ENCODE data around the gene RAPGEF1.
"Not testable (repeated sequence)": the region's sequence is repeated elsewhere in the genome, so short reads cannot be mapped to it uniquely, and the experiment has no call there.

RAPGEF1 gene

GRCh38 chr9:131557855-131558548 lies 181.9 kb downstream of the RAPGEF1 start:
- no peak for DNase-seq (ENCODE audit: low spot score)

- DNase-seq (ENCODE audit: low spot score) = no peak
These were observed 183.8 kb downstream of the RAPGEF1 start for GRCh38 chr9:131555841-131556673.

DNA sequence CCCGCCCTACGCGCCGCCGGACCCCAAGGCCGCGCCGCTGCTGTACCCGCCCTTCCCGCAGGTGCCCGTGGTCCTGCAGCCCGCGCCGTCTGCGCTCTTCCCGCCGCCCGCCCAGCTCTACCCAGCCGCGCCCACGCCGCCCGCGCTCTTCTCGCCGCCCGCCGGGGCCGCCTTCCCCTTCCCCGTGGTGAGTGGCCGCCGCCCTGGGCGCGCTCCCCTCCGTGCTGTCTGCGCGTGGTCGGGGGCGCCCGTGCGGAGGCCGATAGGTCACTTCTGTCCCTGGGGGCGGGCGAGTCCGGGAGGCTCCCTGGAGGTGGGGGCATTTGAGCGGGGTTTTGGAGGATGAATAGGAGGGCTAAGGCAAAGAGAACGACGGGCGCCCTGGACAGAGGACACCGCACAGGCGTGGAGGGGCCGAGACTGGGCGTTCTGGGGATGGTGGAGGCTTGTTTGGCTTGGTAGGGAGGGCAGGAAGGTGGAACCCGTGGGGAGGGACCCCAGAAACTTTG lies 185.0 kb downstream of the RAPGEF1 start:
- no peak for DNase-seq (ENCODE audit: low spot score)

- no peak for DNase-seq (ENCODE audit: low spot score)
These were observed 185.6 kb downstream of the RAPGEF1 start for GRCh38 chr9:131554087-131554842.

DNA sequence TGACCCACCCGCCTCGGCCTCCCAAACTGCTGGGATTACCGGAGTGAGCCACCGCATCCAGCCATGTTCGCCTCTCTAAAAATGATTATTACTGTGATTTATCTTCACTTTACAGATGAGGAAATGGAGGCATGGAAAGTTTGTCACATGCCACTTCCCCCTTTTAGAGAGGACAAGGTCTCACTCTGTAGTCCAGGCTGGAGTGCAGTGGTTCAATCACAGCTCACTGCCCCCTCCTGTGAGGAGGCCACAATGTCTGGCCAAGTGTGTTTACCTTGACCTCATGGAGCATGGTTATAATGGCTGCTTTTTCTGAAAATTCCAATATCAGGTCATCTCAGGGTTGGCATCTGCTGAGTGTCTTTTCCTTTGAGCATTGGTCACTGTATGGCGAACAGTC lies 187.8 kb downstream of the RAPGEF1 start:
- DNase-seq (ENCODE audit: low spot score) = no peak

- DNase-seq (ENCODE audit: low spot score) = not testable (repeated sequence)
These were observed 189.4 kb downstream of the RAPGEF1 start for GRCh38 chr9:131550465-131550864.

- not testable (repeated sequence) for DNase-seq (ENCODE audit: low spot score)
These were observed 190.7 kb downstream of the RAPGEF1 start for GRCh38 chr9:131549186-131549585.

DNA sequence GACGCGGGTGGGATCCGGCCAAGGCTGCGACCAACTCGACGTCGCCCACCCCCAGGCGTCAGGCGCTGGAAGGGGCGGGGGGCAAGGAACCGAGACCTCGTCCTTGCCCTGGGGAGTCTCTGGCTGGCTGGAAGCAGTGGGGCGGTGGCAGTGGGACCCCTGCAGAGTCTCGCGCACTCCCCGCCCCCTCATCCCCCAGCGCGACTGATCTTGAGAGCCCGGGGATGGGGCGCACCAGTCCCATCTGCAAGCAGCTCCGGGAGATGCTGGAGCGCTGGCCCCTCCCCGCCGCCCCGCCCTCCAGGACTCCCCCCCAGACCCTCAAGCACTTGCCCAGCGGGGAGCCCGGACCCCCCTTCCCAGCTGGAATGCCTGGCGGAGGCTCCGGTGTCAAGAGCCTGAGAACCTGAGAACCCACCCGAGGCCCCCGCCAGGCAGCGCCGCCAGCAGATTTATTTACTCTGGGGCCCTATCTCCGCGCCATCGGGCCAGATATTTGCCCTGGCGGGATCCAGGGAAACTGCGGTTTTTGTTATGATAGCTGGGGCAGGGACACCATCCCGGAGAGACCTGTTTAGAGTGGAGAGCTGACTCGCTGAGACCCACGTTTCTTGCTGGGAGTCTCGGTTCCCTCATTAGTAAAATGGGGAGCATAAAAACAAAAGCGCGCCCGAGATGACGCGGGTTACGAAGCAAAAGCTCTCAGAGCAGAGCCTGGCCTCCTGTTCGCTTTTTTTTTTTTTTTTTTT lies 193.4 kb downstream of the RAPGEF1 start:
- DNase-seq (ENCODE audit: low spot score) = peak; percentile 91

- peak; percentile 66 for DNase-seq (ENCODE audit: low spot score)
These were observed 194.0 kb downstream of the RAPGEF1 start for GRCh38 chr9:131545786-131546335.

DNA sequence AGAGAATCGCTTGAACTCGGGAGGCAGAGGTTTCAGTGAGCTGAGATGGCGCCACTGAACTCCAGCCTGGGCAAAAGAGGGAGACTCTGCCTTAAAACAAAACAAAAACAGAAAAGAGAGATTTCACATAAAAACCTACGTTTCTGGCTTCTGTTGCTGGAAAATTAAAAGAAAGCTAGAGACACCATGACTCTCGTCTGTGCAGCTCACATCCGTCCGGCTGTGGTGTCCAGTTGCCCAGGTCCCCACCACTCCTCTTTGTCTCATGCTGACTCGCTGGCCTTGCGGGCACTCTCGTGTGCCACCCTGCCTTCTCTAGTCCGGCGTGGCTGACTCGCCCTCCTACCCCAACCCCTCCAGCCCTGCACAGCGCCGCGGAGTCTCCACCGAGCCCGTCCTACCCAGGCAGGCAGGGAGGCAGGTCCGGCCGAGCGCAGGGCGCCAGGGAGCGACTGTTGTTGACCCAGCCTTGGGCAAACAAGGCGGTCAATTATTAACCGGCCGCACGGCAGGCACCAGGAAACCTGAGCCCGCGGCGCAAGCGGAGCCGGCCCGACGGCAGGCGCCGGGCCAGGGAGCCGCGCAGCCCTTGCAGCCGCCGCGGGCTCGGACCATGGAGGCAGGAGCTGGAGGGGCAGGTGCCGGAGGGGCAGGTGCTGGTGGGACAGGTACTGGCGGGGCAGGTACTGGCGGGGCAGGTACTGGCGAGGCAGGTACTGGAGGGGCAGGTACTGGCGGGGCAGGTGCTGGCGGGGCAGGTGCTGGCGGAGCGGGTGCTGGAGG lies 194.7 kb downstream of the RAPGEF1 start, which contains the start of gene PRRT1B:
TSS of gene PRRT1B (plus strand) at position 521 of the 783 bp plus-strand sequence. CDS start at position 614, 93 bp downstream.
- peak; percentile 96 for DNase-seq (ENCODE audit: low spot score)

DNA sequence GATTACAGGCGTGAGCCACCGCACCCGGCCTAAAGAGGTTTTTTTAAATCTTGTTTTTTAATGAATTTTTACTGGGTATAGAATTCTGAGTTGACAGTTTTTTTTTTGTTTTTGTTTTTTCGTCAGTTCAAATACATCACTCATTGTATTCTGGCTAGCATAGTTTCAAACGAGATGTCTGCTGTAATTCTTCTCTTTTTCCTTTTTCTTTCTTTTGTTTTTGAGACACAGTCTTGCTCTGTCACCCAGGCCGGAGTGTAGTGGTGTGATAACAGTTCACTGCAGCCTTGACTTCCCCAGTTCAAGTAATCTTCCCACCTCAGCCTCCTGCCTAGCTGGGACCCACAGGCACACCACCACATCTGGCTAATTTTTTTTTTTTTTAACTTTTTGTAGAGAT lies 196.7 kb downstream of the RAPGEF1 start:
- DNase-seq (ENCODE audit: low spot score) = no peak

GRCh38 chr9:131539223-131539923 lies 200.5 kb downstream of the RAPGEF1 start:
- DNase-seq (ENCODE audit: low spot score) = no peak

- no peak for DNase-seq (ENCODE audit: low spot score)
These were observed 201.9 kb downstream of the RAPGEF1 start for GRCh38 chr9:131537946-131538345.

GRCh38 chr9:131534721-131535237 lies 205.1 kb downstream of the RAPGEF1 start:
- DNase-seq (ENCODE audit: low spot score) = no peak

- DNase-seq (ENCODE audit: low spot score) = peak; percentile 97
These were observed 208.7 kb downstream of the RAPGEF1 start, which contains the start of gene UCK1 for GRCh38 chr9:131530920-131531832. UCK1 (minus strand) TSS chr9:131531263; CDS start chr9:131531174, 89 bp downstream.

DNA sequence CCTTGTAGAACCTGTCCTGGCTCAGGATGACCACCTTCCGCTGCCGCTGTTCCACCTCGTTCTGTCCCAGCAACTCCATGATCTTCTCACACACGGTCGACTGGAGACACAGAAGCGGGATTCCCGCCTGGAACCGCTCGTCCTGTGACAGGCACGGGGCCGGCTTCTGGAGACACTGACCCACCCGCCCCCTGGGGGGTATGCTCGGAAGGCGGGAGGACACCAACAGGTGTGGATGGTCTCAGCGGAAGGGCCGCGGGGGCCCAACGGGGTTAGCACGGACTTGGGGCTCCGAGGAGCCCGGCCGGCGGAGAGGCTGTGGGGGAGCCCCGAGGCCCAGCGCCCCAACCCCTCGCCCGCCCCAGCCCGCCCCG lies 209.3 kb downstream of the RAPGEF1 start:
- DNase-seq (ENCODE audit: low spot score) = peak; percentile 97

GRCh38 chr9:131529597-131530545 lies 210.0 kb downstream of the RAPGEF1 start:
- no peak for DNase-seq (ENCODE audit: low spot score)

Measured in HuH-7.5 (cell line).